CD4-positive, alpha-beta T cell (primary cell): ENCODE measurements around the gene XPR1. TPM values are rescaled to one million over a fixed set of nuclear protein-coding genes. Genes with fewer than 3 reads are reported as not detected.

Experiments
- ATAC-seq: fragments of 200-7000 bp; cut with Tn5 transposase; one replicate; pipeline ENCODE4 v1.10.0; 2022; ENCODE audit warnings: mild to moderate bottlenecking; ENCODE audit not compliant: poor library complexity
- CTCF ChIA-PET: fragments of 350-600 bp; sonication (Branson Sonifier 250); formaldehyde crosslinking; loops from one replicate; lab custom pipeline; 2021; ENCODE audit warnings: antibody characterized with exemption, inconsistent platforms; lab: Charles Lee
- POLR2A ChIA-PET: fragments of 350-600 bp; sonication (Branson Sonifier 250); formaldehyde crosslinking; loops from one replicate; lab custom pipeline; 2021; ENCODE audit warnings: antibody characterized with exemption, inconsistent platforms; lab: Charles Lee
- DNase-seq, 14 experiments: peaks; one replicate each; pipeline ENCODE4 v3.0.0-alpha.2; 2013 to 2020; ENCODE audit warnings: mixed read lengths in 2 of 14
- H3K27ac ChIP-seq, 2 donors: one replicate each; pipeline versions ENCODE4 v1.5.1 to v1.7.0; 2013; ENCODE audit warnings: low read length in 2 of 2, low read depth in 1 of 2, mild to moderate bottlenecking in 1 of 2
- H3K27me3 ChIP-seq, 2 experiments: 1 replicate in 1 of 2; 2 replicates in 1 of 2; pipeline versions ENCODE4 v1.6.1 to v1.7.0; 2013; ENCODE audit warnings: low read length in 2 of 2, control low read depth in 1 of 2, mild to moderate bottlenecking in 1 of 2, moderate library complexity in 1 of 2; ENCODE audit not compliant: insufficient read depth in 2 of 2, control insufficient read depth in 1 of 2
- H3K36me3 ChIP-seq: one replicate; pipeline ENCODE4 v1.6.1; 2013; ENCODE audit warnings: low read length, control low read depth; ENCODE audit not compliant: insufficient read depth
- H3K4me1 ChIP-seq: one replicate; pipeline ENCODE4 v1.6.1; 2013; ENCODE audit warnings: low read length, control low read depth; ENCODE audit not compliant: insufficient read depth
- H3K4me3 ChIP-seq: one replicate; pipeline ENCODE4 v1.5.1; 2013; ENCODE audit warnings: mild to moderate bottlenecking, low read length, moderate library complexity
- H3K9me3 ChIP-seq, 2 experiments: 1 replicate in 1 of 2; 2 replicates in 1 of 2; pipeline versions ENCODE4 v1.6.1 to v1.7.0; 2013; ENCODE audit warnings: low read length in 2 of 2, mild to moderate bottlenecking in 2 of 2, control low read depth in 1 of 2, moderate library complexity in 1 of 2; ENCODE audit not compliant: control insufficient read depth in 1 of 2, insufficient read depth in 1 of 2
- H3K27ac Mint-ChIP-seq: one replicate; pipeline ENCODE4 v1.8.0; 2020; ENCODE audit warnings: mixed read lengths
- H3K27me3 Mint-ChIP-seq: one replicate; pipeline ENCODE4 v1.8.0; 2021; ENCODE audit warnings: mixed read lengths
- H3K36me3 Mint-ChIP-seq: one replicate; pipeline ENCODE4 v1.8.0; 2021; ENCODE audit warnings: low read depth, mixed read lengths
- H3K4me1 Mint-ChIP-seq: one replicate; pipeline ENCODE4 v1.8.0; 2021; ENCODE audit warnings: low read depth, mixed read lengths
- H3K4me3 Mint-ChIP-seq: one replicate; pipeline ENCODE4 v1.8.0; 2020; ENCODE audit warnings: mild to moderate bottlenecking, mixed read lengths
- H3K9me3 Mint-ChIP-seq: one replicate; pipeline ENCODE4 v1.8.0; 2020; ENCODE audit warnings: mixed read lengths
- intact Hi-C, 2 experiments: fragments of 100-400 bp; cut with DNase I in 1 of 2; cut with micrococcal nuclease in 1 of 2; formaldehyde crosslinking; loops; one replicate each; pipeline versions ENCODE4 v1.15.1 to v1.9.0; 2023 to 2025; cut with DNase I, micrococcal nuclease
- total RNA-seq, 174 experiments: library from RNA in 2 of 174; stranded (reverse) in 2 of 174; gene quantifications; one replicate each; pipeline ENCODE4 v1.2.3 and lab custom pipeline; 2021 to 2026
- TF ChIP-seq, protein P1 (sequence below): fragments of 200-600 bp; IDR thresholded peaks from one replicate; pipeline ENCODE4 v1.8.0; 2022; ENCODE audit warnings: antibody characterized with exemption, mild to moderate bottlenecking

The XPR1 gene
- total RNA-seq, 2 experiments from 2014 or later = 13.7 TPM

DNA sequence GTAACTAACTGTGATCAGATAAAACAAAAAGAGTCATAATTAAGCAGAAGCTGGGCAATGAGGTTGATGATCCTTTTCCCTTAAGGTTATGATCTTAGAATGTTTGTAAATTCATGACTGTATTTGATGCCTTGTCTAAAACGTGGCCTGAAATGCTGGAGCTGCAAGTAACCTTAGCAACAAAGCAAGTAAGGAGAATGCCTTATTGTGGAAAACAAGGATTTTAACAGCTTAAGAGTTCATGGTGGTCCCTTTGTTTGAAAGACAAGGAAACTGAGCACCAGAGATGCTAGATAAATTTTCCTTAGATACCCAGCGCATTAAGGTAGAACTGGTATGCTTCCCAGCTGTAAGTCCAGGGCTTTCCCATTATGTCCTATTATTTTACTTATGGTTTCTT is 25.7 kb upstream of the XPR1 start:
- DNase-seq (no peak), ATAC-seq (no peak)
- no peaks in the 10 kb centered on the region for H3K9me3 ChIP-seq
- ChIA-PET CTCF (no interaction called here), POLR2A (no interaction called here)
- no peak overlapping the region for H3K4me3 ChIP-seq
- no peak overlapping the region for H3K4me3 Mint-ChIP-seq
- H3K9me3 Mint-ChIP-seq = no peaks in the 10 kb centered on the region
- TF ChIP-seq, protein P1, sequence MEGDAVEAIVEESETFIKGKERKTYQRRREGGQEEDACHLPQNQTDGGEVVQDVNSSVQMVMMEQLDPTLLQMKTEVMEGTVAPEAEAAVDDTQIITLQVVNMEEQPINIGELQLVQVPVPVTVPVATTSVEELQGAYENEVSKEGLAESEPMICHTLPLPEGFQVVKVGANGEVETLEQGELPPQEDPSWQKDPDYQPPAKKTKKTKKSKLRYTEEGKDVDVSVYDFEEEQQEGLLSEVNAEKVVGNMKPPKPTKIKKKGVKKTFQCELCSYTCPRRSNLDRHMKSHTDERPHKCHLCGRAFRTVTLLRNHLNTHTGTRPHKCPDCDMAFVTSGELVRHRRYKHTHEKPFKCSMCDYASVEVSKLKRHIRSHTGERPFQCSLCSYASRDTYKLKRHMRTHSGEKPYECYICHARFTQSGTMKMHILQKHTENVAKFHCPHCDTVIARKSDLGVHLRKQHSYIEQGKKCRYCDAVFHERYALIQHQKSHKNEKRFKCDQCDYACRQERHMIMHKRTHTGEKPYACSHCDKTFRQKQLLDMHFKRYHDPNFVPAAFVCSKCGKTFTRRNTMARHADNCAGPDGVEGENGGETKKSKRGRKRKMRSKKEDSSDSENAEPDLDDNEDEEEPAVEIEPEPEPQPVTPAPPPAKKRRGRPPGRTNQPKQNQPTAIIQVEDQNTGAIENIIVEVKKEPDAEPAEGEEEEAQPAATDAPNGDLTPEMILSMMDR = no peak
- no peak overlapping the region for H3K27ac ChIP-seq
- H3K27ac Mint-ChIP-seq = no peak overlapping the region
- peaks cover 1% of the 10 kb centered on the region for H3K4me1 Mint-ChIP-seq
- no peaks in the 10 kb centered on the region for H3K36me3 ChIP-seq
- no peaks in the 10 kb centered on the region for H3K27me3 Mint-ChIP-seq
- H3K27me3 ChIP-seq = no peaks in the 10 kb centered on the region
- no peaks in the 10 kb centered on the region for H3K36me3 Mint-ChIP-seq
- intact Hi-C loops = loop anchor here in 1 of 2 experiments (10.0 kb wide), 1 partner anchor 59 kb away; no protein-coding TSS in a partner anchor
- H3K4me1 ChIP-seq = no peaks in the 10 kb centered on the region

- H3K27ac ChIP-seq = no peak overlapping the region
Observed at GRCh38 chr1:180609643-180610555, 21.9 kb upstream of the XPR1 start.

GRCh38 chr1:180610556-180611015 is 21.2 kb upstream of the XPR1 start:
- TF ChIP-seq, protein P1 = no peak
- H3K4me3 Mint-ChIP-seq = no peak overlapping the region
- ATAC-seq = no peak
- H3K27ac Mint-ChIP-seq = no peak overlapping the region
- H3K36me3 ChIP-seq = no peaks in the 10 kb centered on the region
- no peak overlapping the region for H3K27ac ChIP-seq
- intact Hi-C loops = no loop called here
- peaks cover 6% of the 10 kb centered on the region for H3K4me1 Mint-ChIP-seq
- H3K27me3 ChIP-seq = no peaks in the 10 kb centered on the region
- H3K27me3 Mint-ChIP-seq = no peaks in the 10 kb centered on the region
- H3K9me3 Mint-ChIP-seq = no peaks in the 10 kb centered on the region
- H3K36me3 Mint-ChIP-seq = no peaks in the 10 kb centered on the region
- no peak for DNase-seq
- H3K9me3 ChIP-seq = no peaks in the 10 kb centered on the region
- no peaks in the 10 kb centered on the region for H3K4me1 ChIP-seq
- ChIA-PET POLR2A (no interaction called here), CTCF (interaction anchor here (1.1 kb wide), 1 partner anchor 95 kb away, joined by 3 read pairs; no protein-coding TSS in a partner anchor)
- H3K4me3 ChIP-seq = no peak overlapping the region

More at GRCh38 chr1:180609643-180610555, 21.9 kb upstream of the XPR1 start:
- DNase-seq (no peak), ATAC-seq (no peak)
- POLR2A ChIA-PET = no interaction called here
- TF ChIP-seq, protein P1 = no peak
- Mint-ChIP-seq H3K9me3 (no peaks in the 10 kb centered on the region), H3K27me3 (no peaks in the 10 kb centered on the region), H3K36me3 (no peaks in the 10 kb centered on the region), H3K27ac (no peak overlapping the region), H3K4me1 (peaks cover 6% of the 10 kb centered on the region), H3K4me3 (no peak overlapping the region)
- Histone ChIP-seq H3K27me3 (no peaks in the 10 kb centered on the region), H3K4me3 (no peak overlapping the region), H3K9me3 (no peaks in the 10 kb centered on the region), H3K36me3 (no peaks in the 10 kb centered on the region), H3K4me1 (no peaks in the 10 kb centered on the region)
- CTCF ChIA-PET = interaction anchor here (1.1 kb wide), 1 partner anchor 94 kb away, joined by 3 read pairs; no protein-coding TSS in a partner anchor
- intact Hi-C loops = loop anchor here in 1 of 2 experiments (10.0 kb wide), 1 partner anchor 55 kb away; no protein-coding TSS in a partner anchor
